Measurements from ENCODE around the gene FAM187B. TPM values are rescaled to one million over a fixed set of nuclear protein-coding genes. Genes with fewer than 3 reads are reported as not detected.

The FAM187B gene
- total RNA-seq, 1 experiment from 2014 or later: not detected

DNA sequence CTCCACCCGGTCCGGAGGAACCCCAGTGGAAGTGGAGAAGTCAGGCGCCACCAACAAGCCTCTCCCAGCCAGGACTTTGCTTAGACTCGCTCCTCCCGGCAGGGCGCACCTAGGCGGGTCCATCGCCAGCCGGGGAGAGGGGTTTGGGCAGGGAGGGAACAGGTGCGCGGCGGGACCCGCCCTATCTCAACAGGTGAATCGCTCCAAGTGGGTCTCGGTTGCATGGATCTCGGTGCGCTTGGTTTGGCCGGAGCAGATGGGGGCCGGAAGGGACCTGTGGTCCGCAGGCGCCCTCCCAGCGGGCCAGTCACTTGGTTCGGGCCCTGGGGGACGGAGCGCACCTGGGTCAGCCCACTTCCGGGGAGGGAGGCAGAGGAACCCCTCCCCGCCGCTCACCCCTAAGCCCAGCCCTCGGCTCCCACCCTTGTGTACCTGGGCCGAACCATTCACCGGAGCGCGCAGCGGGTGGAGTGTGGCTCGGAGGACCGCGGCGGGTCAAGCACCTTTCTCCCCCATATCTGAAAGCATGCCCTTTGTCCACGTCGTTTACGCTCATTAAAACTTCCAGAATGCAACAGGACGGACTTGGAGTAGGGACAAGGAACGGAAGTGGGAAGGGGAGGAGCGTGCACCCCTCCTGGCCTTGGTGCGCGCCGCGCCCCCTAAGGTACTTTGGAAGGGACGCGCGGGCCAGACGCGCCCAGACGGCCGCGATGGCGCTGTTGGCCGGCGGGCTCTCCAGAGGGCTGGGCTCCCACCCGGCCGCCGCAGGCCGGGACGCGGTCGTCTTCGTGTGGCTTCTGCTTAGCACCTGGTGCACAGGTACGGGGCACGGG lies 20.0 kb upstream of the FAM187B start, which contains the start of gene LSR:
Gene LSR, plus strand, starts transcription at position 693 of the 836 bp plus-strand sequence. Its CDS starts 21 bp downstream, at position 714.
- H2AFZ ChIP-seq (ENCODE audit: low read length): peak within 1 kb of the TSS; percentile 71
- peak within 1 kb of the TSS; percentile 95 for H3K56ac ChIP-seq (ENCODE audit: insufficient read length, low read depth, low read length)
- DNase-seq: peak; percentile 95
- peak within 1 kb of the TSS; percentile 27 for H4K91ac ChIP-seq (ENCODE audit: insufficient read length, low read depth, low read length)
- H3K4ac ChIP-seq (ENCODE audit: low read depth, low read length): no peak within 1 kb of the TSS; the same call in 1 of the 2 replicates
- peak within 1 kb of the TSS; percentile 100 for H3K14ac ChIP-seq (ENCODE audit: insufficient read depth, low read length)
- H3K4me2 ChIP-seq (ENCODE audit: insufficient read depth, insufficient read length, low read length): peak within 1 kb of the TSS; percentile 67
- peaks cover 15% of the 10 kb centered on the region; the same call in 1 of the 2 replicates for H3K79me2 ChIP-seq (ENCODE audit: insufficient read depth, low read length)
- H3K9me3 Mint-ChIP-seq: peaks cover 0 to 3% of the 10 kb centered on the region in 2 experiments; a peak in 2 of 5 replicates
- peak within 1 kb of the TSS; percentile 98 for H2BK12ac ChIP-seq (ENCODE audit: insufficient read length, low read depth, low read length)
- H4K20me1 ChIP-seq (ENCODE audit: control insufficient read depth, insufficient read depth, insufficient read length): peaks cover 6% of the 10 kb centered on the region
- no peak within 1 kb of the TSS for H2BK15ac ChIP-seq (ENCODE audit: low read depth, low read length)
- peak within 1 kb of the TSS; percentile 100 for H3K27ac Mint-ChIP-seq
- peaks cover 33 to 38% of the 10 kb centered on the region in 2 experiments for H3K4me1 Mint-ChIP-seq
- H4K8ac ChIP-seq (replicated peaks; ENCODE audit: insufficient read length, low read depth, low read length): peak within 1 kb of the TSS; percentile 95
- peak within 1 kb of the TSS; percentile 97 for H4K5ac ChIP-seq (ENCODE audit: insufficient read length, low read depth, low read length)
- peak within 1 kb of the TSS; percentile 89 for H3T11ph ChIP-seq (ENCODE audit: low read length)
- H3K18ac ChIP-seq (ENCODE audit: insufficient read length, low read depth, low read length): peak within 1 kb of the TSS; percentile 100
- no CpG with 5 or more reads among the region's 69 CpGs for WGBS (ENCODE audit: extremely low coverage, insufficient read length, low lambda C conversion rate)
- peak within 1 kb of the TSS; percentile 99 to 100 for H3K4me3 Mint-ChIP-seq
- H3K27ac ChIP-seq (ENCODE audit: insufficient read length, low read depth, low read length): peak within 1 kb of the TSS; percentile 99
- peaks cover 7% of the 10 kb centered on the region for H3K23me2 ChIP-seq (ENCODE audit: insufficient read length, low read depth, low read length, poor library complexity, severe bottlenecking)
- H2BK5ac ChIP-seq (ENCODE audit: insufficient read length, low read length): peak within 1 kb of the TSS; percentile 100
- no peaks in the 10 kb centered on the region for H3K9me3 ChIP-seq (ENCODE audit: control insufficient read depth, low read depth, low read length)
- H3K4me1 ChIP-seq (ENCODE audit: insufficient read depth, low read length): no peaks in the 10 kb centered on the region; the same call in 1 of the 2 replicates
- peak within 1 kb of the TSS; percentile 77 for H3K23ac ChIP-seq (ENCODE audit: insufficient read length, low read depth, low read length)
- peaks cover 27 to 43% (median 39%) of the 10 kb centered on the region in 3 experiments for H3K36me3 Mint-ChIP-seq (ENCODE audit: insufficient read depth in 1 of 3, low read depth in 3 of 3)
- H3K9ac ChIP-seq (ENCODE audit: extremely low read depth, insufficient read length, low read length): peak within 1 kb of the TSS; percentile 99
- no peaks in the 10 kb centered on the region for H3K27me3 ChIP-seq (ENCODE audit: insufficient read depth, low read length)
- H2BK20ac ChIP-seq (ENCODE audit: low read depth, low read length, poor library complexity, severe bottlenecking): no peak within 1 kb of the TSS
- peak within 1 kb of the TSS; percentile 76 for H2BK120ac ChIP-seq (ENCODE audit: low read depth, low read length, poor library complexity, severe bottlenecking)
- peaks cover 5% of the 10 kb centered on the region for H3K79me1 ChIP-seq (ENCODE audit: insufficient read depth, low read depth, low read length, poor library complexity, severe bottlenecking)
- no peak within 1 kb of the TSS for H2AK5ac ChIP-seq (ENCODE audit: insufficient read length, low read length)
- H3K27me3 Mint-ChIP-seq (ENCODE audit: low read depth): no peaks in the 10 kb centered on the region; the same call in 1 of the 2 replicates
- peak; percentile 14; the same call in 1 of the 3 replicates for TF ChIP-seq CTCF (conservative IDR thresholded peaks at IDR 0.05)

Data from H9 (cell line).